Measurements from ENCODE around the gene ELFN2. TPM values are rescaled to one million over a fixed set of nuclear protein-coding genes. Genes with fewer than 3 reads are reported as not detected.

ELFN2 gene
- total RNA-seq, 6 experiments from 2014 or later = 0.07 to 0.93 (median 0.49) TPM

- no peak for TF ChIP-seq POLR2A (IDR thresholded peaks at IDR 0.05)
- TF ChIP-seq, protein P1, sequence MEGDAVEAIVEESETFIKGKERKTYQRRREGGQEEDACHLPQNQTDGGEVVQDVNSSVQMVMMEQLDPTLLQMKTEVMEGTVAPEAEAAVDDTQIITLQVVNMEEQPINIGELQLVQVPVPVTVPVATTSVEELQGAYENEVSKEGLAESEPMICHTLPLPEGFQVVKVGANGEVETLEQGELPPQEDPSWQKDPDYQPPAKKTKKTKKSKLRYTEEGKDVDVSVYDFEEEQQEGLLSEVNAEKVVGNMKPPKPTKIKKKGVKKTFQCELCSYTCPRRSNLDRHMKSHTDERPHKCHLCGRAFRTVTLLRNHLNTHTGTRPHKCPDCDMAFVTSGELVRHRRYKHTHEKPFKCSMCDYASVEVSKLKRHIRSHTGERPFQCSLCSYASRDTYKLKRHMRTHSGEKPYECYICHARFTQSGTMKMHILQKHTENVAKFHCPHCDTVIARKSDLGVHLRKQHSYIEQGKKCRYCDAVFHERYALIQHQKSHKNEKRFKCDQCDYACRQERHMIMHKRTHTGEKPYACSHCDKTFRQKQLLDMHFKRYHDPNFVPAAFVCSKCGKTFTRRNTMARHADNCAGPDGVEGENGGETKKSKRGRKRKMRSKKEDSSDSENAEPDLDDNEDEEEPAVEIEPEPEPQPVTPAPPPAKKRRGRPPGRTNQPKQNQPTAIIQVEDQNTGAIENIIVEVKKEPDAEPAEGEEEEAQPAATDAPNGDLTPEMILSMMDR (IDR thresholded peaks at IDR 0.05) = no peak
Measured at GRCh38 chr22:37431801-37432707, 4.8 kb upstream of the ELFN2 start.

DNA sequence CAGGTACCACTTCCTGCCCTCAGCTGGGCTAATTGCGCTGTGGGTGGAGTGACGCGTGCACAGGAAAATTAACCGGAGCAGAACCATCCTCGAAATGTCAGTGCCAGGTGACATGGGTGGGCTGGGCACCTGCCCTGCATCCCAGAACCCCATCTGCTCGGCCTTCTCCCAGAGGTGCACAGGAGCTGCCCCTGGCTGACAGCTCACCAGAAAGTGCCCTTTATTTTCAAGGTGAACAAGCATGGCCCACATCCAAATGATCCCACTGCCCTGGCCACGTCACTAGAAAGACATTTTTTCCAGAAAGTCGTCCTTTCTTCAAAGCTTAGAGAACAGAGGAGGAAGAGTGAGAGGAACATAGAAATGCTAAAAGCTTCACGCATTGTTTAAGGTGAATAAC lies 4.1 kb upstream of the ELFN2 start:
- TF ChIP-seq, protein P1 (IDR thresholded peaks at IDR 0.05) = no peak
- TF ChIP-seq POLR2A (IDR thresholded peaks at IDR 0.05) = no peak
- H3K4me3 ChIP-seq = no peak overlapping the region
- H3K4me1 ChIP-seq = peaks cover 0 to 3% (median 0%) of the 10 kb centered on the region in 4 donors
- H3K27me3 ChIP-seq = no peaks in the 10 kb centered on the region
- H3K9me3 ChIP-seq = no peaks in the 10 kb centered on the region
- DNase-seq (no peak), ATAC-seq (no peak)
- intact Hi-C loops (cut with DNase I) = no loop called here
- no peaks in the 10 kb centered on the region for H3K36me3 ChIP-seq
- no peak overlapping the region for H3K27ac ChIP-seq
- WGBS (ENCODE audit: insufficient coverage, low coverage, low lambda C conversion rate, missing lambda C conversion rate) = 78% methylated on average over 9 of the region's 9 CpGs

More at GRCh38 chr22:37431801-37432707, 4.8 kb upstream of the ELFN2 start:
- H3K27me3 ChIP-seq = no peaks in the 10 kb centered on the region
- DNase-seq (no peak), ATAC-seq (no peak)
- WGBS (ENCODE audit: insufficient coverage, low coverage, low lambda C conversion rate, missing lambda C conversion rate) = 82% methylated on average over 12 of the region's 14 CpGs
- no peak overlapping the region for H3K27ac ChIP-seq
- H3K9me3 ChIP-seq = no peaks in the 10 kb centered on the region
- no peaks in the 10 kb centered on the region for H3K36me3 ChIP-seq
- H3K4me1 ChIP-seq = peaks cover 0 to 1% (median 0%) of the 10 kb centered on the region in 4 donors
- intact Hi-C loops (cut with DNase I) = no loop called here
- no peak overlapping the region for H3K4me3 ChIP-seq

DNA sequence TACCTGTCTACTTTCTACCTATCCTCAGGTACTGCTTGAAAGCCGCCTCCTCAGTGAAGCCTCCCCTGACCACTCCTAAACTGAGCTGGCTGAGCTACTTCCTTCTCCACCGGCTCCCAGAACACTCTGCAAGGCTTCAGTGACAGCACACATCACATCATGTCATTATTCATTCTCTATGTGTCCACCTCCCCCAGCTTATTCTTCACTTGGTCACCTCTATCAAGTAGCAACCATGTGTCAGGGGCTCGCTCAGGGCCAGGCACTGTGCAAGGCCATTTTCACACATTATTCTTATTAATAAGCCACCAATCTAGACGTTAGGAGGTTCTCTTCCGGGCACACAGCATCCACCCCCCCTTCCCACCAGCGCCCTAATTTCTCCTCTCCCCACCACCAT lies 3.7 kb upstream of the ELFN2 start:
- DNase-seq = no peak
- Histone ChIP-seq H3K4me1 (peaks cover 0 to 3% (median 0%) of the 10 kb centered on the region in 4 donors), H3K4me3 (no peak overlapping the region), H3K27me3 (no peaks in the 10 kb centered on the region), H3K27ac (no peak overlapping the region), H3K9me3 (no peaks in the 10 kb centered on the region), H3K36me3 (no peaks in the 10 kb centered on the region)
- intact Hi-C loops (cut with DNase I) = no loop called here
- 66% methylated on average over 6 of the region's 6 CpGs for WGBS (ENCODE audit: insufficient coverage, low coverage, low lambda C conversion rate, missing lambda C conversion rate)
- ATAC-seq = no peak
- no peak for TF ChIP-seq POLR2A (IDR thresholded peaks at IDR 0.05)
- TF ChIP-seq, protein P1 (IDR thresholded peaks at IDR 0.05) = no peak

DNA sequence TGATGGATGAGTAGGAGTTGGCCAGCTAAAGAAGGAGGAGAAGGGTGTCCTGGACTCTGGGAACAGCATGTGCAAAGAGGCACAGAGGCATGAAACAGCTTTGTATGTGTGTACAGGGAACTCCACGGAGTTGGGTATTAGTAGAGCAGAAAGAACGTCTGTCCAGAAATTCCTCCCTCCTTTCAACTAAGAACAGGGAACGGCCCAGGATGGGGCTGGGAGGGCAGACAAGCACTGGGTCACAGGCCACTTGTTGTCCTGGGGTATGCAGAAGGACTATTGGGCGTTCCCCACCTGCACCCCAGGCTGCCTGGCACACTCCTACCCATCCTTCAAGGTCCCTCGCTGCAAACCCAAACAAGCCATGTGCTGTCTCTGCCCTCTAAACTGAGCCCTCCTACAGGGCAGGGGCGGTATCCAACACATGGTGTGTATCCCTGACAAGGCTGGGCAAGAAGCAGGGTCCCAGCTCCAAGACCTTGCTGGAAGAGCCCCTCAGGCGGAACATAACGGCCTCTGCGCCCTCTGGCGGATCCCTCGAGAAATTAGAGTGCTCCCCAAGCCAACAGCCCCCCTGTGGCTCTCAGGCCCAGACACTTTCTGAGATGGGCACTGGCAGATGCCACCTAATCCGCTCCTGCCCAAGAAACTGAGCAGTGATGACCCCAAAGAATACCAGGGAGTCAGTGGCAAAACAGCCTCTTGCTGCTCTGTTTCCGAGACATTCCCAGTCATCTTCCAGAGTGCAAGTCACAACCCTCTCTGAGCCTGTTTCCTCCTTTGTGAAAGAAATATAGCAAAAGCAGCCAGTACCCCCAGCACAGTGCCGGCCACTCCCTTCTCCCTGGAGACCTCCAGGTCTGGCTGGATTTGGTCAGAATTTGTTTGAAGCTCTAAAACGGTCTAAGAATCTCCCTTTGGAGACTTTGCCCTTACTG lies 1.6 kb upstream of the ELFN2 start:
- no peaks in the 10 kb centered on the region for H3K27me3 ChIP-seq
- no peak overlapping the region for H3K27ac ChIP-seq
- H3K36me3 ChIP-seq = no peaks in the 10 kb centered on the region
- no peaks in the 10 kb centered on the region for H3K9me3 ChIP-seq
- intact Hi-C loops (cut with DNase I) = loop anchor here (2.0 to 5.0 kb wide), 2 partner anchors 112 kb away; no protein-coding TSS in a partner anchor
- TF ChIP-seq POLR2A (IDR thresholded peaks at IDR 0.05) = no peak
- TF ChIP-seq, protein P1 (IDR thresholded peaks at IDR 0.05) = peak; percentile 56 to 74 (median 73)
- peaks cover 0 to 3% (median 0%) of the 10 kb centered on the region in 4 donors for H3K4me1 ChIP-seq
- no peak overlapping the region for H3K4me3 ChIP-seq
- DNase-seq (peak in 2 of 3 donors; percentile 55 to 65), ATAC-seq (peak; percentile 61 to 77 (median 72))
- WGBS (ENCODE audit: insufficient coverage, low coverage, low lambda C conversion rate, missing lambda C conversion rate) = 29% methylated on average over 8 of the region's 15 CpGs

Measured in right lobe of liver (tissue), 6 donors.